Activated T-helper 2 cell treated with anti-CD3 and anti-CD28 coated beads, Interferon-gamma antibody, Interleukin-2, Interleukin-4, amounts not matched to agents 10 μg/mL and 5 μg/mL and 100 μg/mL, durations not matched to agents 14 hours and 24 hours and 36 hours (primary cell): Measurements from ENCODE around the gene HERPUD1. TPM values are rescaled to one million over a fixed set of nuclear protein-coding genes. Genes with fewer than 3 reads are reported as not detected.

Experiments used
- DNase-seq: peaks from one replicate; pipeline ENCODE4 v3.0.0; 2021; ENCODE audit warnings: low spot score
- H3K27ac Mint-ChIP-seq: one replicate; pipeline ENCODE4 v1.8.0; 2021; ENCODE audit warnings: mixed read lengths
- H3K27me3 Mint-ChIP-seq: one replicate; pipeline ENCODE4 v1.8.0; 2021; ENCODE audit warnings: low read depth, mixed read lengths
- H3K36me3 Mint-ChIP-seq: one replicate; pipeline ENCODE4 v1.8.0; 2021; ENCODE audit warnings: low read depth, mixed read lengths
- H3K4me1 Mint-ChIP-seq: one replicate; pipeline ENCODE4 v1.8.0; 2021; ENCODE audit warnings: low read depth, mixed read lengths
- H3K4me3 Mint-ChIP-seq: one replicate; pipeline ENCODE4 v1.8.0; 2021; ENCODE audit warnings: low read depth, mild to moderate bottlenecking, moderate library complexity, mixed read lengths
- H3K9me3 Mint-ChIP-seq: one replicate; pipeline ENCODE4 v1.8.0; 2021; ENCODE audit warnings: mixed read lengths
- intact Hi-C: fragments of 100-400 bp; cut with micrococcal nuclease; formaldehyde crosslinking; loops from one replicate; pipeline ENCODE4 v1.15.1; 2023
- total RNA-seq: library from RNA; stranded (reverse); gene quantifications from 2 replicates; pipeline ENCODE4 v1.2.3, GENCODE V29; 2022

HERPUD1 gene
- total RNA-seq, 1 donor from 2014 or later: 175 TPM

GRCh38 chr16:56960681-56961281, 28.8 kb downstream of the HERPUD1 start:
- intact Hi-C loops: no loop called here
- peaks cover 4% of the 10 kb centered on the region for H3K27me3 Mint-ChIP-seq
- H3K4me1 Mint-ChIP-seq: peaks cover 13% of the 10 kb centered on the region
- DNase-seq: no peak
- no peak overlapping the region for H3K4me3 Mint-ChIP-seq
- H3K27ac Mint-ChIP-seq: no peak overlapping the region
- no peaks in the 10 kb centered on the region for H3K36me3 Mint-ChIP-seq
- H3K9me3 Mint-ChIP-seq: no peaks in the 10 kb centered on the region

- intact Hi-C loops: no loop called here
- no peaks in the 10 kb centered on the region for H3K36me3 Mint-ChIP-seq
- DNase-seq: no peak
- no peaks in the 10 kb centered on the region for H3K9me3 Mint-ChIP-seq
- peaks cover 18% of the 10 kb centered on the region for H3K4me1 Mint-ChIP-seq
- H3K4me3 Mint-ChIP-seq: no peak overlapping the region
- no peak overlapping the region for H3K27ac Mint-ChIP-seq
- peaks cover 4% of the 10 kb centered on the region for H3K27me3 Mint-ChIP-seq
Measured at GRCh38 chr16:56961386-56961785, 29.4 kb downstream of the HERPUD1 start.

GRCh38 chr16:56961851-56962281, 29.9 kb downstream of the HERPUD1 start, which contains the start of gene CETP:
Gene CETP, plus strand, starts transcription at chr16:56961950. Its CDS starts 30 bp downstream, at chr16:56961980.
- Mint-ChIP-seq H3K9me3 (no peaks in the 10 kb centered on the region), H3K4me1 (peaks cover 18% of the 10 kb centered on the region), H3K36me3 (no peaks in the 10 kb centered on the region), H3K27ac (no peak within 1 kb of the TSS), H3K4me3 (no peak within 1 kb of the TSS), H3K27me3 (peaks cover 4% of the 10 kb centered on the region)
- intact Hi-C loops: no loop called here
- no peak for DNase-seq

- Mint-ChIP-seq H3K36me3 (no peaks in the 10 kb centered on the region), H3K27me3 (peaks cover 2% of the 10 kb centered on the region), H3K27ac (peak overlapping the region; percentile 36), H3K4me3 (no peak overlapping the region), H3K9me3 (no peaks in the 10 kb centered on the region), H3K4me1 (peaks cover 18% of the 10 kb centered on the region)
- intact Hi-C loops: loop anchor here (1.0 to 2.0 kb wide), 3 partner anchors 26 to 204 kb away; no protein-coding TSS in a partner anchor
- DNase-seq: peak; percentile 89
Measured at GRCh38 chr16:56964243-56965148, 32.6 kb downstream of the HERPUD1 start.

GRCh38 chr16:56965149-56966092, 33.5 kb downstream of the HERPUD1 start:
- Mint-ChIP-seq H3K9me3 (no peaks in the 10 kb centered on the region), H3K36me3 (no peaks in the 10 kb centered on the region), H3K4me1 (peaks cover 18% of the 10 kb centered on the region), H3K27me3 (no peaks in the 10 kb centered on the region), H3K27ac (peak overlapping the region; percentile 34), H3K4me3 (no peak overlapping the region)
- DNase-seq: no peak
- intact Hi-C loops: loop anchor here (2.0 kb wide), 1 partner anchor 25 kb away; no protein-coding TSS in a partner anchor

GRCh38 chr16:56966093-56966475, 34.1 kb downstream of the HERPUD1 start:
- intact Hi-C loops: no loop called here
- H3K9me3 Mint-ChIP-seq: no peaks in the 10 kb centered on the region
- no peaks in the 10 kb centered on the region for H3K27me3 Mint-ChIP-seq
- peak overlapping the region; percentile 29 for H3K27ac Mint-ChIP-seq
- no peak overlapping the region for H3K4me3 Mint-ChIP-seq
- no peak for DNase-seq
- H3K4me1 Mint-ChIP-seq: peaks cover 18% of the 10 kb centered on the region
- H3K36me3 Mint-ChIP-seq: no peaks in the 10 kb centered on the region

GRCh38 chr16:56967733-56968132, 35.8 kb downstream of the HERPUD1 start:
- intact Hi-C loops: no loop called here
- no peak overlapping the region for H3K27ac Mint-ChIP-seq
- no peaks in the 10 kb centered on the region for H3K27me3 Mint-ChIP-seq
- DNase-seq: no peak
- H3K4me1 Mint-ChIP-seq: peaks cover 18% of the 10 kb centered on the region
- no peak overlapping the region for H3K4me3 Mint-ChIP-seq
- no peaks in the 10 kb centered on the region for H3K9me3 Mint-ChIP-seq
- H3K36me3 Mint-ChIP-seq: no peaks in the 10 kb centered on the region

GRCh38 chr16:56969769-56970168, 37.8 kb downstream of the HERPUD1 start:
- Mint-ChIP-seq H3K4me1 (peaks cover 20% of the 10 kb centered on the region), H3K9me3 (no peaks in the 10 kb centered on the region), H3K4me3 (no peak overlapping the region), H3K27ac (no peak overlapping the region), H3K27me3 (no peaks in the 10 kb centered on the region), H3K36me3 (no peaks in the 10 kb centered on the region)
- intact Hi-C loops: no loop called here
- no peak for DNase-seq

- H3K4me3 Mint-ChIP-seq: no peak overlapping the region
- H3K4me1 Mint-ChIP-seq: peaks cover 12% of the 10 kb centered on the region
- H3K27ac Mint-ChIP-seq: no peak overlapping the region
- no peak for DNase-seq
- H3K36me3 Mint-ChIP-seq: no peaks in the 10 kb centered on the region
- H3K9me3 Mint-ChIP-seq: no peaks in the 10 kb centered on the region
- intact Hi-C loops: no loop called here
- no peaks in the 10 kb centered on the region for H3K27me3 Mint-ChIP-seq
Measured at GRCh38 chr16:56970934-56971767, 39.2 kb downstream of the HERPUD1 start.

GRCh38 chr16:56971768-56972043, 39.8 kb downstream of the HERPUD1 start:
- Mint-ChIP-seq H3K36me3 (no peaks in the 10 kb centered on the region), H3K9me3 (no peaks in the 10 kb centered on the region), H3K4me1 (peaks cover 11% of the 10 kb centered on the region), H3K4me3 (no peak overlapping the region), H3K27ac (no peak overlapping the region), H3K27me3 (no peaks in the 10 kb centered on the region)
- intact Hi-C loops: no loop called here
- no peak for DNase-seq

- H3K4me3 Mint-ChIP-seq: no peak overlapping the region
- no peak for DNase-seq
- peaks cover 11% of the 10 kb centered on the region for H3K4me1 Mint-ChIP-seq
- intact Hi-C loops: no loop called here
- no peaks in the 10 kb centered on the region for H3K36me3 Mint-ChIP-seq
- no peaks in the 10 kb centered on the region for H3K27me3 Mint-ChIP-seq
- no peaks in the 10 kb centered on the region for H3K9me3 Mint-ChIP-seq
- no peak overlapping the region for H3K27ac Mint-ChIP-seq
Measured at GRCh38 chr16:56972403-56973293, 40.7 kb downstream of the HERPUD1 start.
